Thyroid gland (tissue), 4 donors: ENCODE data around the gene CCR1.
"Not testable (repeated sequence)": the region's sequence is repeated elsewhere in the genome, so short reads cannot be mapped to it uniquely, and the experiment has no call there.

ENCODE experiments used
- CTCF ChIP-seq, 6 experiments: fragments of 200-600 bp in 3 of 6; fragments of 450-650 bp in 3 of 6; sonication (generic) in 3 of 6; IDR thresholded peaks; one replicate each; pipeline ENCODE4 v1.5.1; 2016 to 2019; ENCODE audit warnings: antibody characterized with exemption in 6 of 6, mild to moderate bottlenecking in 2 of 6, inconsistent platforms in 1 of 6, moderate library complexity in 1 of 6
- POLR2A ChIP-seq, 2 donors: fragments of 450-650 bp; IDR thresholded peaks; one replicate each; pipeline ENCODE4 v1.6.1; 2017; ENCODE audit warnings: antibody characterized with exemption in 2 of 2, mild to moderate bottlenecking in 2 of 2, moderate library complexity in 1 of 2

- not testable (repeated sequence) for TF ChIP-seq POLR2A, CTCF (IDR thresholded peaks at IDR 0.05)
These were observed 599 bp downstream of the CCR1 start for GRCh38 chr3:46207514-46207913.
